OCI-LY3 (cell line): Measurements from ENCODE around the gene KYAT1.

Experiments used
- EZH2phosphoT487 ChIP-seq: fragments of 200-600 bp; shearing (Covaris generic); IDR thresholded peaks from 2 replicates; pipeline ENCODE4 v1.6.1; 2018; ENCODE audit warnings: antibody characterized with exemption, mixed run types, low read depth
- TF ChIP-seq, protein P1 (sequence below): fragments of 200-600, 300-600 bp; sonication (generic); IDR thresholded peaks from 2 replicates; pipeline ENCODE4 v1.5.1; 2014; ENCODE audit warnings: antibody characterized with exemption, low read length, low read depth

DNA sequence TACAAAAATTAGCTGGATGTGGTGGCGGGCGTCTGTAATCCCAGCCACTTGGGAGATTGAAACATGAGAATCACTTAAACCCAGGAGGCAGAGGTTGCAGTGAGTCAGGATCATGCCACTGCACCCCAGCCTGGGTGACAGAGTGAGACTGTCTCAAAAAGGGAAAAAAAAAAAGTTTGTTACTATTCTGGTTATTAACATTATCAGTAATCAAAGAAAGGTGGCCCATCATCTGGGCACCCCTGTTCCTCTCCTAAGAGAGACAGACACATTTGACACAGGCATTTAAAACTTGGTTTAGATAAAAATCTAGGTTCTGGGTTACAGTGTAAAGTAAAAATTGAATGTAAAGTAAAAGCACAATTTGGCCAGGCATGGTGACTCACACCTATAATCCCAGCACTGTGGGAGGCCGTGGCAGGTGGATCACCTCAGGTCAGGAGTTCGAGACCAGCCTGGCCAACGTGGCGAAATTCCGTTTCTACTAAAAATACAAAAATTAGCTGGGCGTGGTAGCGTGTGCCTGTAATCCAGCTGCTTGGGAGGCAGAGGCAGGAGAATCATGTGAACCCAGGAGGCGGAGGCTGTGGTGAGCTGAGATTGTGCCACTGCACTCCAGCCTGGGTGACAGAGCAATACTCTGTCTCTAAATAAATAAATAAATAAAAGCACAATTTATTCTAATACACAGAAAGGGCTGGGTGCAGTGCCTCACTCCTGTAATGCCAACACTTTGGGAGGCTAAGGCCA is 22.3 kb upstream of the KYAT1 start:
- TF ChIP-seq, protein P1, sequence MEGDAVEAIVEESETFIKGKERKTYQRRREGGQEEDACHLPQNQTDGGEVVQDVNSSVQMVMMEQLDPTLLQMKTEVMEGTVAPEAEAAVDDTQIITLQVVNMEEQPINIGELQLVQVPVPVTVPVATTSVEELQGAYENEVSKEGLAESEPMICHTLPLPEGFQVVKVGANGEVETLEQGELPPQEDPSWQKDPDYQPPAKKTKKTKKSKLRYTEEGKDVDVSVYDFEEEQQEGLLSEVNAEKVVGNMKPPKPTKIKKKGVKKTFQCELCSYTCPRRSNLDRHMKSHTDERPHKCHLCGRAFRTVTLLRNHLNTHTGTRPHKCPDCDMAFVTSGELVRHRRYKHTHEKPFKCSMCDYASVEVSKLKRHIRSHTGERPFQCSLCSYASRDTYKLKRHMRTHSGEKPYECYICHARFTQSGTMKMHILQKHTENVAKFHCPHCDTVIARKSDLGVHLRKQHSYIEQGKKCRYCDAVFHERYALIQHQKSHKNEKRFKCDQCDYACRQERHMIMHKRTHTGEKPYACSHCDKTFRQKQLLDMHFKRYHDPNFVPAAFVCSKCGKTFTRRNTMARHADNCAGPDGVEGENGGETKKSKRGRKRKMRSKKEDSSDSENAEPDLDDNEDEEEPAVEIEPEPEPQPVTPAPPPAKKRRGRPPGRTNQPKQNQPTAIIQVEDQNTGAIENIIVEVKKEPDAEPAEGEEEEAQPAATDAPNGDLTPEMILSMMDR: no peak
- no peak for TF ChIP-seq EZH2phosphoT487
